ENCODE measurements around the gene FXN. TPM values are rescaled to one million over a fixed set of nuclear protein-coding genes. Genes with fewer than 3 reads are reported as not detected.

FXN gene
- total and polyA plus RNA-seq, 4 donors = 3.6 to 13.5 (median 10.6) TPM

DNA sequence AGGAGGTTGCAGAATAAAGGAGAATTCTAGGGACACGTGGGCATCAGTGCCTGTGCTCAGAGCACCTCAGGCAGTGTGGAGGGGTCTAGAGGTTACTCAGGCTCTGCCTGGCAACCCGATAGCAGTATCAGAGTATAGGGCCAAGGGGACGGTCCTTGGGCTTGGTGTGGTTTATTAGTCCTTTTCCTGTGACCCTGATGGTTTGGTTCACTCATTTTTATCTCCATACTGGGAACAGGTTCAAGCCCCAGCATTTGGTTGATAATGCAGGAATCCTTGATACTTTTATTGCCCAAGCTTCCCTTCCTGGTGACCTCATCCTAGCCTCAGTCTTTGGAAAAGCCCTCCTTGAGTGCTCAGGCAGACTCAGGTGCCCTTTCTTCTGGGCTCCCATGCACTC is 35.5 kb downstream of the FXN start:
- ATAC-seq (ENCODE audit: insufficient read depth, low FRiP score) (no peak), DNase-seq (no peak)
- Histone ChIP-seq H3K9me3 (ENCODE audit: control insufficient read depth in 4 of 4, insufficient read depth in 3 of 4, low read length in 3 of 4) (no peaks in the 10 kb centered on the region), H3K27ac (ENCODE audit: low read depth in 1 of 2, low read length in 1 of 2) (no peak overlapping the region), H3K9ac (ENCODE audit: insufficient read depth in 1 of 2, low read length in 2 of 2) (no peak overlapping the region), H3K4me3 (no peak overlapping the region), H3K27me3 (ENCODE audit: control insufficient read depth in 3 of 3, insufficient read depth in 3 of 3, low read length in 2 of 3) (no peaks in the 10 kb centered on the region), H3K4me1 (ENCODE audit: control insufficient read depth in 5 of 5, insufficient read depth in 5 of 5, low read length in 5 of 5) (peaks cover 0 to 5% (median 0%) of the 10 kb centered on the region in 5 donors), H3K36me3 (ENCODE audit: control insufficient read depth in 4 of 4, insufficient read depth in 4 of 4, low read length in 4 of 4) (peaks cover 0 to 21% (median 16%) of the 10 kb centered on the region in 4 donors)
- no peak for TF ChIP-seq CTCF (IDR thresholded peaks at IDR 0.05; ENCODE audit: control extremely low read depth, extremely low read depth)
- WGBS, 2 donors = 92 to 94% methylated on average over 3 of the region's 3 CpGs

DNA sequence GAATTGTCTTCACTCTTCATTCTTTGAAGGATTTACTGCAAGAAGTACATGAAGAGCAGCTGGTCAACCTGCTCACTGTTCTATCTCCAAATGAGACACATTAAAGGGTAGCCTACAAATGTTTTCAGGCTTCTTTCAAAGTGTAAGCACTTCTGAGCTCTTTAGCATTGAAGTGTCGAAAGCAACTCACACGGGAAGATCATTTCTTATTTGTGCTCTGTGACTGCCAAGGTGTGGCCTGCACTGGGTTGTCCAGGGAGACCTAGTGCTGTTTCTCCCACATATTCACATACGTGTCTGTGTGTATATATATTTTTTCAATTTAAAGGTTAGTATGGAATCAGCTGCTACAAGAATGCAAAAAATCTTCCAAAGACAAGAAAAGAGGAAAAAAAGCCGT is 37.6 kb downstream of the FXN start:
- Histone ChIP-seq H3K9me3 (ENCODE audit: control insufficient read depth in 4 of 4, insufficient read depth in 3 of 4, low read length in 3 of 4) (no peaks in the 10 kb centered on the region), H3K4me1 (ENCODE audit: control insufficient read depth in 5 of 5, insufficient read depth in 5 of 5, low read length in 5 of 5) (peaks cover 0 to 5% (median 3%) of the 10 kb centered on the region in 5 donors), H3K36me3 (ENCODE audit: control insufficient read depth in 4 of 4, insufficient read depth in 4 of 4, low read length in 4 of 4) (peaks cover 0 to 11% (median 6%) of the 10 kb centered on the region in 4 donors), H3K4me3 (no peak overlapping the region), H3K27ac (ENCODE audit: low read depth in 1 of 2, low read length in 1 of 2) (no peak overlapping the region), H3K27me3 (ENCODE audit: control insufficient read depth in 3 of 3, insufficient read depth in 3 of 3, low read length in 2 of 3) (no peaks in the 10 kb centered on the region), H3K9ac (ENCODE audit: insufficient read depth in 1 of 2, low read length in 2 of 2) (no peak overlapping the region)
- WGBS, 2 donors = 57 to 59% methylated on average over 4 of the region's 4 CpGs
- DNase-seq (no peak), ATAC-seq (ENCODE audit: insufficient read depth, low FRiP score) (no peak)
- TF ChIP-seq CTCF (IDR thresholded peaks at IDR 0.05; ENCODE audit: control extremely low read depth, extremely low read depth) = no peak

GRCh38 chr9:69074801-69075200 is 39.2 kb downstream of the FXN start:
- Histone ChIP-seq H3K4me1 (ENCODE audit: control insufficient read depth in 5 of 5, insufficient read depth in 5 of 5, low read length in 5 of 5) (peaks cover 0 to 16% (median 5%) of the 10 kb centered on the region in 5 donors), H3K9ac (ENCODE audit: insufficient read depth in 1 of 2, low read length in 2 of 2) (no peak overlapping the region), H3K36me3 (ENCODE audit: control insufficient read depth in 4 of 4, insufficient read depth in 4 of 4, low read length in 4 of 4) (peaks cover 0 to 5% (median 2%) of the 10 kb centered on the region in 4 donors), H3K9me3 (ENCODE audit: control insufficient read depth in 4 of 4, insufficient read depth in 3 of 4, low read length in 3 of 4) (no peaks in the 10 kb centered on the region), H3K4me3 (no peak overlapping the region), H3K27me3 (ENCODE audit: control insufficient read depth in 3 of 3, insufficient read depth in 3 of 3, low read length in 2 of 3) (no peaks in the 10 kb centered on the region), H3K27ac (ENCODE audit: low read depth in 1 of 2, low read length in 1 of 2) (no peak overlapping the region)
- WGBS, 2 donors = 60 to 73% methylated on average over 2 of the region's 2 CpGs
- TF ChIP-seq CTCF (IDR thresholded peaks at IDR 0.05; ENCODE audit: control extremely low read depth, extremely low read depth) = no peak
- ATAC-seq (ENCODE audit: insufficient read depth, low FRiP score) (no peak), DNase-seq (no peak)

DNA sequence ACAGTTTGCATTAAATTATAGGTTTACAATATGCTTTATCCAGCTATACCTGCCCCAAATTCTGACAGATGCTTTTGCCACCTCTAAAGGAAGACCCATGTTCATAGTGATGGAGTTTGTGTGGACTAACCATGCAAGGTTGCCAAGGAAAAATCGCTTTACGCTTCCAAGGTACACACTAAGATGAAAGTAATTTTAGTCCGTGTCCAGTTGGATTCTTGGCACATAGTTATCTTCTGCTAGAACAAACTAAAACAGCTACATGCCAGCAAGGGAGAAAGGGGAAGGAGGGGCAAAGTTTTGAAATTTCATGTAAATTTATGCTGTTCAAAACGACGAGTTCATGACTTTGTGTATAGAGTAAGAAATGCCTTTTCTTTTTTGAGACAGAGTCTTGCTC is 41.0 kb downstream of the FXN start:
- Histone ChIP-seq H3K9ac (ENCODE audit: insufficient read depth in 1 of 2, low read length in 2 of 2) (no peak overlapping the region), H3K27ac (ENCODE audit: low read depth in 1 of 2, low read length in 1 of 2) (peak overlapping the region in 1 of 2 donors; percentile 46), H3K4me3 (no peak overlapping the region), H3K36me3 (ENCODE audit: control insufficient read depth in 4 of 4, insufficient read depth in 4 of 4, low read length in 4 of 4) (no peaks in the 10 kb centered on the region), H3K4me1 (ENCODE audit: control insufficient read depth in 5 of 5, insufficient read depth in 5 of 5, low read length in 5 of 5) (peaks cover 0 to 16% (median 1%) of the 10 kb centered on the region in 5 donors), H3K27me3 (ENCODE audit: control insufficient read depth in 3 of 3, insufficient read depth in 3 of 3, low read length in 2 of 3) (no peaks in the 10 kb centered on the region), H3K9me3 (ENCODE audit: control insufficient read depth in 4 of 4, insufficient read depth in 3 of 4, low read length in 3 of 4) (no peaks in the 10 kb centered on the region)
- no peak for TF ChIP-seq CTCF (IDR thresholded peaks at IDR 0.05; ENCODE audit: control extremely low read depth, extremely low read depth)
- 61 to 75% methylated on average over 5 of the region's 5 CpGs for WGBS, 2 donors
- peak in 2 of 3 donors; percentile 37 to 40 for DNase-seq
- ATAC-seq (ENCODE audit: insufficient read depth, low FRiP score) = no peak
